SH-SY5Y (cell line): ENCODE data around the gene ATPAF1.

Experiments used
- GATA2 ChIP-seq: IDR thresholded peaks from 2 replicates; pipeline ENCODE4 v1.6.1; 2011; ENCODE audit warnings: mild to moderate bottlenecking, low read depth, low read length
- GATA3 ChIP-seq: IDR thresholded peaks from 2 replicates; pipeline ENCODE4 v1.6.1; 2011; ENCODE audit warnings: low read depth, mild to moderate bottlenecking, low read length, moderate library complexity

- TF ChIP-seq GATA2 (no peak), GATA3 (no peak)
Observed at GRCh38 chr1:46714976-46715375, 46.8 kb upstream of the ATPAF1 start.
